OCI-LY3 (cell line): ENCODE data around the gene WFDC2.

ENCODE experiments used
- H2AFZ ChIP-seq: fragments of 200-600, 300-600 bp; shearing (Covaris generic); 2 replicates; pipeline ENCODE4 v1.6.0; 2014; ENCODE audit warnings: antibody characterized with exemption, low read depth, low read length
- H3K27ac ChIP-seq: fragments of 200-600, 300-600 bp; sonication (generic); 2 replicates; pipeline ENCODE4 v1.5.1; 2014; ENCODE audit warnings: mild to moderate bottlenecking, low read length, moderate library complexity, mixed read lengths
- H3K27me3 ChIP-seq: fragments of 200-600, 300-600 bp; sonication (generic); 2 replicates; pipeline ENCODE4 v1.6.1; 2014; ENCODE audit warnings: low read depth, low read length, mixed read lengths
- H3K36me3 ChIP-seq: fragments of 200-600, 300-600 bp; sonication (generic); replicated peaks from 2 replicates; pipeline ENCODE3; 2014; ENCODE audit warnings: low read depth, low read length, mixed read lengths
- H3K4me1 ChIP-seq: fragments of 300-600, 200-600 bp; sonication (generic); 2 replicates; pipeline ENCODE4 v1.6.1; 2014; ENCODE audit warnings: low read length, mixed read lengths
- H3K4me2 ChIP-seq: fragments of 200-600, 300-600 bp; sonication (generic); 2 replicates; pipeline ENCODE4 v1.6.1; 2014; ENCODE audit warnings: low read length, mixed read lengths
- H3K4me3 ChIP-seq: fragments of 300-600, 200-600 bp; sonication (generic); 2 replicates; pipeline ENCODE4 v1.5.1; 2014; ENCODE audit warnings: antibody characterized with exemption, mild to moderate bottlenecking, low read length, moderate library complexity
- H3K79me2 ChIP-seq: fragments of 300-600, 200-600 bp; shearing (Covaris generic); 2 replicates; pipeline ENCODE4 v1.6.1; 2014; ENCODE audit warnings: mild to moderate bottlenecking, low read length, mixed read lengths
- H3K9ac ChIP-seq: fragments of 300-600, 200-600 bp; shearing (Covaris generic); 2 replicates; pipeline ENCODE4 v1.6.0; 2014; ENCODE audit warnings: mild to moderate bottlenecking, low read length, moderate library complexity
- H3K9me3 ChIP-seq: fragments of 200-600, 300-600 bp; shearing (Covaris generic); 2 replicates; pipeline ENCODE4 v1.6.1; 2014; ENCODE audit warnings: low read length, mixed read lengths; ENCODE audit not compliant: insufficient read depth
- H4K20me1 ChIP-seq: fragments of 200-600, 300-600 bp; sonication (generic); 2 replicates; pipeline ENCODE4 v1.6.1; 2016; ENCODE audit warnings: low read length, mixed read lengths; ENCODE audit not compliant: insufficient read depth
- EZH2phosphoT487 ChIP-seq: fragments of 200-600 bp; shearing (Covaris generic); IDR thresholded peaks from 2 replicates; pipeline ENCODE4 v1.6.1; 2018; ENCODE audit warnings: antibody characterized with exemption, mixed run types, low read depth
- TF ChIP-seq, protein P1 (sequence below): fragments of 200-600, 300-600 bp; sonication (generic); IDR thresholded peaks from 2 replicates; pipeline ENCODE4 v1.5.1; 2014; ENCODE audit warnings: antibody characterized with exemption, low read length, low read depth

WFDC2 gene

DNA sequence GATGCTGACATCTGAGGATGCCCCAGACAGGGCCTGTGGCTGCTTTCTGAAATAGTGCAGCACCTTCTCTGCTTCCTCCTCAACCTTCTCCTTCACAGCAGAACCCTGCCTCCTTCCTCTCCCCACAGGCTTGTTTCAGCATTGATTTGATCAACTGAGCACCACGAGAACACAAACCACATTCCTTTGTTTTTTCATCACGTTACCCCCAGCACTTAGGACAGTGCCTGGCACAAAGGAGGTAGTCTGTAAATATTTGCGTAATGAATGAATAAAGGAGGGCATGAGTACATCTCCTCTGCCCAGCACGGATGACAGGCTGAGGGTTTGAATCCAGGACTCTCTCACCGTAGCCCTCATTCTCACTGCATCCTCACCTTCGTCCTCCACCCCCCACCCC, 21.3 kb upstream of the WFDC2 start:
- TF ChIP-seq, protein P1, sequence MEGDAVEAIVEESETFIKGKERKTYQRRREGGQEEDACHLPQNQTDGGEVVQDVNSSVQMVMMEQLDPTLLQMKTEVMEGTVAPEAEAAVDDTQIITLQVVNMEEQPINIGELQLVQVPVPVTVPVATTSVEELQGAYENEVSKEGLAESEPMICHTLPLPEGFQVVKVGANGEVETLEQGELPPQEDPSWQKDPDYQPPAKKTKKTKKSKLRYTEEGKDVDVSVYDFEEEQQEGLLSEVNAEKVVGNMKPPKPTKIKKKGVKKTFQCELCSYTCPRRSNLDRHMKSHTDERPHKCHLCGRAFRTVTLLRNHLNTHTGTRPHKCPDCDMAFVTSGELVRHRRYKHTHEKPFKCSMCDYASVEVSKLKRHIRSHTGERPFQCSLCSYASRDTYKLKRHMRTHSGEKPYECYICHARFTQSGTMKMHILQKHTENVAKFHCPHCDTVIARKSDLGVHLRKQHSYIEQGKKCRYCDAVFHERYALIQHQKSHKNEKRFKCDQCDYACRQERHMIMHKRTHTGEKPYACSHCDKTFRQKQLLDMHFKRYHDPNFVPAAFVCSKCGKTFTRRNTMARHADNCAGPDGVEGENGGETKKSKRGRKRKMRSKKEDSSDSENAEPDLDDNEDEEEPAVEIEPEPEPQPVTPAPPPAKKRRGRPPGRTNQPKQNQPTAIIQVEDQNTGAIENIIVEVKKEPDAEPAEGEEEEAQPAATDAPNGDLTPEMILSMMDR = no peak
- no peak for TF ChIP-seq EZH2phosphoT487
- Histone ChIP-seq H4K20me1 (0 out of 2 replicates have a peak, but pooled peaks cover 5% of the 10 kb centered on the region), H2AFZ (no peak overlapping the region), H3K4me3 (no peak overlapping the region), H3K36me3 (no peaks in the 10 kb centered on the region), H3K4me1 (peaks cover 17% of the 10 kb centered on the region), H3K27ac (no peak overlapping the region), H3K79me2 (no peaks in the 10 kb centered on the region), H3K9me3 (no peaks in the 10 kb centered on the region), H3K27me3 (peaks cover 55% of the 10 kb centered on the region), H3K9ac (no peak overlapping the region), H3K4me2 (no peak overlapping the region)

DNA sequence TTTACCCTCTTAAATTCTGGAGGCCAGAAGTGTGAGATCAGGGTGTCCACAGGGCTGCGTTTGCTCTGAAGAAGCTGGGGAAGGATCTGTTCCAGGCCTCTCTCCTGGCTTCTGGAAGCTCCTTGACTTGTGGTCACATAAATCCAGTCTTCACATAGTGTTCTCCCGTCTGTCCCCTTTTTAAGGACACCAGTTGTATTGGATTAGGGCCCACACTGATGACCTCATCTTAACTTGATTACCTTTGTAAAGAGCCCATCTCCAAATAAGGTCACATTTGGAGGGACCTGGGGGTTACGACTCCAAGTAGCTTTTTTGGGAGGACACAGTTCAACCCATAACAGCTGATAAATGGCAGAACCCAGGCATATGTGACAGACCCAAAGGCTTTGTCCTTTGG, 20.0 kb upstream of the WFDC2 start:
- no peak for TF ChIP-seq EZH2phosphoT487
- TF ChIP-seq, protein P1 = no peak
- H2AFZ ChIP-seq = no peak overlapping the region
- H3K4me1 ChIP-seq = peaks cover 17% of the 10 kb centered on the region
- H3K79me2 ChIP-seq = no peaks in the 10 kb centered on the region
- H4K20me1 ChIP-seq = 0 out of 2 replicates have a peak, but pooled peaks cover 5% of the 10 kb centered on the region
- no peaks in the 10 kb centered on the region for H3K36me3 ChIP-seq
- no peak overlapping the region for H3K9ac ChIP-seq
- H3K4me3 ChIP-seq = no peak overlapping the region
- peaks cover 58% of the 10 kb centered on the region for H3K27me3 ChIP-seq
- H3K9me3 ChIP-seq = no peaks in the 10 kb centered on the region
- H3K4me2 ChIP-seq = no peak overlapping the region
- no peak overlapping the region for H3K27ac ChIP-seq

DNA sequence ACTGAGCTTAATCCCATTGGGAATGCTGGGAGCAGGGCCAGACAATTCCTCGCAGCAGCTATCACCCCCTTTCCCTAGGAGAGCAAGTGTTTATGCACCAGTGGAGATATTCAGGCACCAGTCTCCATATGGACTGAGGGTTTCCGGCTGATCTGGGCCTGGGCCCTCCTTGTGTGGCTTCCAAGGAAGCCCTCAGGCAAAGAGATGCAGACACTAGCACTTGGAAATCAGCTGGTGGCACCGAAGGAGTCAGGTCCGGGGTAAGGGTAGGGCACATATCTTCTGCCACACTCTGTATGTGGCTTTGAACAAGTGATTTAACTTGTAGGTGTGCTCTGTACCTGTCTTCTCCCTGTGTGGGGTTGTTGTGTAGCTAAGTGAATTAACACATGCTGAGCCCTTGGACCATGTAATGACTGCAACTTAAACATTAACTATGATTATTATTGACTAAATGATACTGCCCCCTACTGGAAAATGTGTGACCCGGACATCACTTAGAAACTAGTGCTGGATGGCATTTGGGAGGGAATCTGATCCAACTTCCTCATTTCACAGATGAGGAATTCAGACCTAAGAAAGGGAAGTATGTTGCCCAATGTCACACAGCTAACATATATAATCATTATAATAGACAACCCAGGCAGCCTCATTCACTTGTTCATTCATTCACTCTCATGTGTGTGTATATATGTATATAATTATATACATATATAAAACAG, 19.3 kb upstream of the WFDC2 start:
- 0 out of 2 replicates have a peak, but pooled peaks cover 5% of the 10 kb centered on the region for H4K20me1 ChIP-seq
- no peak overlapping the region for H3K27ac ChIP-seq
- TF ChIP-seq, protein P1 = peak; percentile 98
- no peak for TF ChIP-seq EZH2phosphoT487
- no peak overlapping the region for H3K4me2 ChIP-seq
- H3K79me2 ChIP-seq = no peaks in the 10 kb centered on the region
- H2AFZ ChIP-seq = no peak overlapping the region
- H3K9me3 ChIP-seq = no peaks in the 10 kb centered on the region
- no peaks in the 10 kb centered on the region for H3K36me3 ChIP-seq
- H3K9ac ChIP-seq = no peak overlapping the region
- H3K4me1 ChIP-seq = peaks cover 17% of the 10 kb centered on the region
- H3K27me3 ChIP-seq = peaks cover 54% of the 10 kb centered on the region
- H3K4me3 ChIP-seq = no peak overlapping the region

DNA sequence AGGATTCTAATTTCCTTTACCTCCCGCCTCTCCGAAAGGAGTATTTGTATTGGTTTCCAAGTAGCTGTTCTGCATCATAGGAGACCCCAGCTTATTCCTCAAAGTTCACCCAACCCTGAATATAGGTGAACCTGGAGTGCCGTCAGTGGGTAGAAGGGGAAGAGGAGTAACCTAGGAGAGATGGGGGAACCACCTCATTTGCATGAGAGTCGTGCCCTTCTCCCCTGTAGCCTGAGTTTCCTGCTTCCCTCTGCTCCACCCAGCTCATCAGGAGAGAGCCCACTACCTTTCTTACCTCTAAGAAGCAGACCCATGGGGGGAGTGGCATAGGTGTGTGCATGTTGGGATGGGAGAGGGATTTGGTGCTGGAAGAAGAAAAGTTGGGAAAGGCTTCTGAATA, 17.3 kb upstream of the WFDC2 start:
- Histone ChIP-seq H3K4me1 (peaks cover 17% of the 10 kb centered on the region), H3K4me3 (no peak overlapping the region), H3K9ac (no peak overlapping the region), H3K4me2 (peak overlapping the region; percentile 51), H3K27me3 (peaks cover 53% of the 10 kb centered on the region), H3K79me2 (no peaks in the 10 kb centered on the region), H2AFZ (no peak overlapping the region), H4K20me1 (0 out of 2 replicates have a peak, but pooled peaks cover 5% of the 10 kb centered on the region), H3K36me3 (no peaks in the 10 kb centered on the region), H3K27ac (no peak overlapping the region), H3K9me3 (no peaks in the 10 kb centered on the region)
- no peak for TF ChIP-seq EZH2phosphoT487
- TF ChIP-seq, protein P1 = no peak
